OCI-M2 (cell line): ENCODE measurements around the gene ANKRD39.

ENCODE experiments used
- DNase-seq: peaks from one replicate; lab custom pipeline; 2025; ENCODE audit not compliant: unreplicated experiment; lab: John Stamatoyannopoulos, UW

The ANKRD39 gene

DNA sequence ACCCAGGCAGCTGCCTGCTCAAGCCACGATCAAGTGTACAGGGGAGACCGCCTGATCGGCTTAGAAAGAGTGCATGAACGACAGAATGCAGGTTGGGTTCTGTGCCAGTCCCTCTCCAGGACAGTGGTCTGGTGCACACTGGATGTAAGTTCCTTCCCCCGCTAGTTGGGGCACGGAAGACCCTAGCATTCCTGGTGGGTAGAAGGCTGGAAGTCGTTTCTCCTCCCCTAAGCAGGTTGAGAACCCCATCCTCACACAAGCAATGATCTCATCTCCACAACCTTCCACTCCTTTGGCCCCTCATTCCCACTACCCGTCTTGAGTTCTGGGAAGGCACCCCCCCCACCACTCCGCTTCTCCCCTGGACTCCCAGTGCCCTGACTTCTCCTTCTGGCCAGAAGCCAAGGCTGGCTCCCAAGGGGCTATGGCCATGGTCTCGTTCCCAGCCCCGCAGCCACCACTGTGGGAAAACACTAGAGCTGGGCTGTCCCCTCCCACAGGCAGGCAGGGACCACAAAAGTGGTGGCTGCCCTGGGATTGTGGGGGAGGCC, 1.4 kb upstream of the ANKRD39 start:
- DNase-seq: no peak

DNA sequence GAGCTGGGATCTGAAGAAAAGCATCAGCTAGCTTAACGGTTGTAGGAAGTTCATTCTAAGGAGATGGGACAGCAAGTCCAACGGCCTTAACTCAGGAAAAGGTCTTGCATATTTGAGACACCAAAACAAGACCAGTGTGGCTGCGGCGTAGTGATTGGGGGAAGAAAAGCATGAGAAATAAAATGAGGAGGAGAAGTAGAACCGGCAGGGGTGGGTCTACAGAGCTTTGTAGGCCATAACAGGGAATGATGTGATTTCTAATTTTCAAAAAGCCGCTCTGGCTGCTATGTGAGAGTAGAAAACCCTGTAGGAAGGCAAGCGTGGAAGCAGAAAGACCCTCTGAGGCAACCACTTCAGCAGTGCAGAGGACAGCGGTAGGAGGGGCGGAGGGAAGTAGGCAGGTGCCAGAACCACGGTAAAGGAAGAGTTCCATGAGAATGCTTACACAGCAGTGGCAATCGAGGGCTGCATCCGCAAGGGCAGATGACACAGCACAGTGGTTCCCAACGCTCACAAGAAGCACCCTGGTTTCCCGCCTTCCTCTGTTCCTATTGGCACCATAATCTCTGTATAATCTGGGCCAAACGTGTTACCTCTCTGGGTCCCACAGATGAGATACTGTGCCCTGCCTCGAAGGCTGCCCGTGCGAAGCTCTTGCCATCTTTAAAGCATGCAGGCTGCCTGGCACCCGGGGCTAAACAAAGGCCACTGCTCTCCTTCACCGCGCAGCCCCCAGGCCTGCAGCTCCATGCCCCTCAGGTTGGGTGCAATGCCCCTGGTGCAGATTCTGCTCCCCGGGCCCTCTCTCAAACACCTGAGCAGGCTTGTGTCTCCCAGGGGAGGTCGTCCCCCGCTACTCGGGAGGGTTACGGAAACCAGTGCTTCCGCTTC, 795 bp downstream of the ANKRD39 start:
- DNase-seq: no peak

DNA sequence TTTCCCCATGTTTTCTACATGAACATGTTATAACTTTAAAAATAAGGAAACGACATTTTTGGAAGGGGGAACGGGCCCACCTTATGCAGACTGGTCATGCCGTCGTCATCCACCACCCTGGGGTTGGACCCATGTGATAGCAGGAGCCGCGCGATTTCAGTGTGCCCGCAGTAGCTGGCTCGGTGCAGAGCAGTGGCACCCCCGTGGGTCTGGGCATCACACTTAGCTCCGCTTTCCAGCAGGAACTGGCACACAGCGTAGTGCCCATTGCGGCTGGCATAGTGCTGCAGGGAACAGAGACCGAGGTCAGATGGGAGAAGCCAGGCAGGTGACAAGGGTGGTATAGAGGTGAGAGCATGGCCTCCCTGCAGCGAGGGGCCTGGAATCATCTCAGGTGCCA, 4.5 kb downstream of the ANKRD39 start:
- DNase-seq: no peak

DNA sequence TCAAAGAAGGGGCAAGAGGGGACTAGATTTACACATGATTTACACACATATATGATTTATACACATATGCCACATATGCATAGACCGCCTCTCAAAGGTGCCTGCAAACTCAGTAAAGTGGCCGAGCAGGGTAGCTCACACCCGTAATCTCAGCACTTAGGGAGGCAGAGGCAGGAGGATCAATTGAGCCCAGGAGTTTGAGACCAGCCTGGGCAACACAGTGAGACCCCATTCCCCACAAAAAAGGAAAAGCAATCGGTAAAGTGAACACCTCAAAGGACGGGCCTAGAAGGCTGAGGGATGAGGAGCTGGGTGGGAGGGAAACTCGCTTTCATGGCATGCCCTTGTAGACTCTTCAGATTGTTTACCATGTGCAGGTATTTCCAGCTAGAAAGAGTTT, 5.1 kb downstream of the ANKRD39 start:
- no peak for DNase-seq

DNA sequence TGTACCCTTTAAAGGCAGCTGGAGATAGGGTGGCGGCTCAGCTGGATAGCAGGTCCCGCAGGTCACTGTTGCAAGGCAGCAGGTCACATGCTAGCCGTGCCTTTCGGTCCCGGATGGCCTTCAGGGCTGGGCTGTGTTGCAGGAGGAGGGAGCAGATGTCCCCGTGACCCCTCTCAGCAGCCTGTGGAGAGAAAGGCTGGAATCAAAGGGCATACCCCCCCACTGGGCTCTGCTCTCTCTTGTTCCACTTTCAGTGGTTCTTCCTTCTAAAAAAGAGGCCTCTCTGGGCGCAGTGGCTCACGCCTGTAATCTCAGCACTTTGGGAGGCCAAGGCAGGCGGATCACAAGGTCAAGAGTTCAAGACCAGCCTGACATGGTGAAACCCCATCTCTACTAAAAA, 9.6 kb downstream of the ANKRD39 start:
- no peak for DNase-seq

DNA sequence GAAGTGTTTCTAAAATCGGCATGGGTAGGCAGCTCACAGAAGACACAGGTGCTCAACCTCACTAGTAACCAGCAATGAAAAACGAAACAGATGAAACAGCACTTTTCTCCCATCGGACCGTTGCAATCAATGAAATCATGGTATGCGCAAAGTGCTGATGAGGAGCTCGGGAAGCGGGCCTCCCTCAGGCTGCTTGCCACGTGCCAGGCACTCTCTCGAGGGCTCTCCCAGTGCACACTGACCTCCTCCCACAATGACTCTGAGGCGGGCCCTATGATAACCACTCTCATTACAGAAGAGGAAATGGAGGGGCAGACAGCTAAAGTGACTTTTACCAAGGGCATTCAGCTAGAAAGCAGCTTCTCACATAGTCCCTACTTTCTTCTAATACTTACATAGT, 10.2 kb downstream of the ANKRD39 start:
- DNase-seq: no peak

DNA sequence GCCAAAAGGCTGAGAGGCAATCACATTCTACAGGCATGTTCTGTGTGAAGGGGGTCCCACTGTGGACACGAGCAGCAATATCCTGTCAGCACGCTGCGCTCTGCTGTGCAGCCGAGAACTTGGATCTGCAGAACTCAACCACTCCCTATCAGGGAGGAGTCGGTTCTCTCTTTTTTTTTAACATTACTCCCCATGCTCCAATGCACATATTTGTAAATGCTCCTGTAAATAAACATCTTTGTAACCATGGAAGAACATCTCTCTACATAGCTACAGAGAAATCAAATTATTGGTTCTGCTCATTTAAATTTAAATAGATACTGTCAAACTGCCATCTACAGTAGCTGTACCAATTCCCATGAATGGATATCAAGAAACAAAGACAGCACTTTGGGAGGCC, 11.0 kb downstream of the ANKRD39 start:
- no peak for DNase-seq

DNA sequence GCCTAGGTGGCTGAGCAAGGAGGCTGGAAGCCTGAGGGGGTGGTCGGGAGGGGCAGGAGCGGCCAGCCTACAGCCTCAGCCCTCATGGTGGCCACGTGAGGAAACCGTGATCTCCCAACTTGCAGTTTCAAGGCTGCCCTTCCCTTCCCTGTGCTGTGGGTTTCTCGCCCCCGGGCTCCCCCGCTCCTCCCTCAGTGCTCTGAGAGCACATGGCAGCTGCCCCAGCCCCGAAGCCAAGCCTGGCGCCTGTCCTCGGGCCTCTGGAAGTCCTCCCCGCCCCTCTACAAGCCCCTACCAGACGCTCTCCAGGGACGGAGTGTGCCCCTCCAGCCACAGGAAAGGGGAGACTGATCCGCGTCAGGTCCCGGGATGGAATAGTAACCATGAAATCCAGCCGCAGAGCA, 13.4 kb downstream of the ANKRD39 start:
- DNase-seq: no peak

DNA sequence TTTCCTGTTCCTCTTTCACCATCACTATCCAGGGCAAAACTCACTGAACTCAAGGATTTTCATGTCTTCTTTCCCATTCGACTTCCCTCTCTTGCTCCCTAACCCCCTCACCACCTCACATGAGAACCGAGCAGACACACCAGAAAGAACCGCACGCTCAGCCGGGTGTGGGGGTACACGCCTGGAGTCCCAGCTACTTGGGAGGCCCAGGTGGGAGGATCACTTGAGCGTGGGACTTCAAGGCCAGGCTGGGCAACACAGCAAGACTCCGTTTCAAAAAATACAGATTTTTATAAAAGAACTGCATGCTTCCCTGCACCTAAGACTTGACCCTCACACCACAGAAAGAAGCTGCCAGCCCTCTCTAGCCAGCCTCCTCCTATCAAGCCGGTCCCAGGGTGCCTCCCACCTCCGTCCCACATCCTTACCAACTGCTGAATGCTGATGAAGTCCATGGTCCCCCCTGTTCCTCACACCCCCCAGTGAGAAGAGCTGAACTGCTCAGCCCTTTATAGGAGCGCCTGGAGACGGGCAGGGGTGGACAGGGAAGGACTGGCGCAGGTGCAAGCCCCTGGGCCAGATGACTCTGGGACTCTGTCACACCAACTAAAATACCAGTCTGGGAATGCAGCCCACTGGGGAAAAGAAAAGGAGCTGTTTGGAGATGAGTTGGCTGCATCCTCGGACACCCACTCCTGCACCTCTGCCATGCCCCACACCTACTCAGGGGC, 14.1 kb downstream of the ANKRD39 start, which contains the start of gene ANKRD23:
Gene ANKRD23 (minus strand): TSS at position 484 of the 731 bp plus-strand sequence. CDS start 29 bp downstream, at position 455.
- no peak for DNase-seq

DNA sequence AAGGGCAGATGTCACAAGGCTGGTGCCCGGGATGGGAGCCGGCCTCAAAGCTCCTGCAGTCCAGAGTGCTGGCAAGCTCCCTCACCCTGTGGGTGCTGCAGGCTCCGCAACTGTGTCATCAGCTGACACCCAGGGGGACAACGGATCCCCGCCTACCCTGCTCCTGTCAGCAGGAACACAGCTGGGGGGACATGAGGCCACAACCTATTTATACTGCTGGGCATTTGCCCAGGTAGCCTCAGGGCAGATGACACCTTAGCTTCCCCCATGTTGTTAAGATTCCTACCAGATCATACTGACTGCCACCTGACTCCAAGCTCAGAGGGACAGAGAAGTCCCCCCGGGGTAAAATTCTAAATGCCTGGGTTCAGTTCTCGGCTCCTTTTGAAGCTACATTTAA, 15.2 kb downstream of the ANKRD39 start:
- DNase-seq: no peak

DNA sequence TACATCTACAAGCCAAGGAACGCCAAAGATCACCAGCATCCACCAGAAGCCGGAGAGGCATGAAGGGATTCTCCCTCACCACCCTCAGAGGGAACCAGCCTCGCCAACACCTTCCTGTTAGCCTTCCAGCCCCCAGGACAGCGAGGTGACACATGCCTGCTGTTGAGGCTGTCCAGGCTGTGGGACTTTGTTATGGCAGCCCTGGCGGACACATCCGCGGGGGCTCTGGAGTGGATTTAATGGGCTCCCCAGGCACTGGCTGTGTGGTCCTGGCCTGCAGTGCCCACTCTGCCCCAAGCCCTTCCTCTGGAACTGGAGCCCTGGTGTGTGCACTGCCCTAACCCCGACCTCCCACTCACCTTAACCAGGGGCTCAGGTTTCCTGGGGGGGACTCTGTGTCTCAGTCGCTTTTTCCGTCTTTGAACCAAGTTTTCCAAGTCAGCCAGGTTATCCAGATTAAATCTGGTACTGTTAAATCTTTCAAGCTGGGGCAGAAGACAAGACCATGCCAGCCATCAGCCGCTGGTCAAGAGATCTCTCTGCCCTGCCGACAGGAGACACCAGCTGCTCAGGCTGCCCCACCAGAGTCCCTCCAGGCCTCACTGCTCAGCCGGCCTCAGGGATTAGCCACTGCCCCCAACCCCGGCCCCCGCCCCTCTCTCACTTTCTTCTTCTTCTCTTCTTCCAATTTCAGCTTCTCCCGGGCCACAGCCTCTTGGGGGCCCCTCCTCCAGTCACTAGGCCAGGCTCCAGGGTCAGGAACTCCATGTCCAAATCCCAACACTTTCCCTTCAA, 15.9 kb downstream of the ANKRD39 start:
- no peak for DNase-seq

DNA sequence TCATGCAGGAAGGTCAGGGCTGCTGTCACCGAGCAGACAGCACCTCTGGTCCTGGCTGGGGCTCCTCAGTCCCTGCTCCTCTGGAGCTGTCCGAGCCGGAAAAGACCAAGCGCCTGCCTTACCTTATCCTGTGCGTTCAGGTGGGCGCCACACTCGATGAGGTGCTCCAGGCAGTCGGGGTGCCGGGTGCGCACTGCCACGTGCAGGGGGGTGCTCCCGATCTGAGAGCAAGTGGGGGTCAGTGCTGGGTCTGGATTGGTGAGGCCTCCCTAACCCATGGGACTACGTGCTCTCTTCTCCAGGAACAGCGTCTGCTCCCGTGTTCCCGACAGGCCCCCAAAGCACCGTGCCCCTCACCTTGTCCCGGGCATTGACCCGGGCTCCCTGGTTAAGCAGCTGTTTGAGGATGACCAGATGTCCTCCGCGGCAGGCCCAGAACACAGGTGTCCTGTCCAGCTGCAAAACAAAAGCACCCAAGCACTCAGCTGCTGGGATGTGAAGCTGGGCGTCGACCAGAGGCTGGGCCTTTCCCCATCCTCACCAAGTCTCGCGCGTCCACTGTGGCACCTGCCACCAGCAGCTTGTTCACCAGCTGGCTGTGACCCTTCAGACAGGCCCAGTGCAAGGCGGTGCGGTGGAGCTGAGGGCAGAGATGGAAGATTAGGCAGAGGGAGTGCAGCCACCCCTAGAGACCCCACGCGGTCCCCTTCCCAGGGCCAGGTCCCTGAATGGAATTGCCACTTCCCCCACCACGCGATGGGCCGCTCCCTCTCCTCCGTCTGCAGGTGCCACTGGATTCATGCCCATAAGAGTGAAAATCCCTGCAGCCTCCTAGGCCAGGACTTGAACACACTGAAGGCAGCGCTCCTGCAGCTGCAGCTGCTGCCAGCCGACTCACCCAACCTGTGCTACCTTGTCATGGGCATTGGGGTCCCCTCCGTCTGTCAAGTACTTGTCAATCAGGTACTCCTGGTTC, 17.7 kb downstream of the ANKRD39 start:
- no peak for DNase-seq

DNA sequence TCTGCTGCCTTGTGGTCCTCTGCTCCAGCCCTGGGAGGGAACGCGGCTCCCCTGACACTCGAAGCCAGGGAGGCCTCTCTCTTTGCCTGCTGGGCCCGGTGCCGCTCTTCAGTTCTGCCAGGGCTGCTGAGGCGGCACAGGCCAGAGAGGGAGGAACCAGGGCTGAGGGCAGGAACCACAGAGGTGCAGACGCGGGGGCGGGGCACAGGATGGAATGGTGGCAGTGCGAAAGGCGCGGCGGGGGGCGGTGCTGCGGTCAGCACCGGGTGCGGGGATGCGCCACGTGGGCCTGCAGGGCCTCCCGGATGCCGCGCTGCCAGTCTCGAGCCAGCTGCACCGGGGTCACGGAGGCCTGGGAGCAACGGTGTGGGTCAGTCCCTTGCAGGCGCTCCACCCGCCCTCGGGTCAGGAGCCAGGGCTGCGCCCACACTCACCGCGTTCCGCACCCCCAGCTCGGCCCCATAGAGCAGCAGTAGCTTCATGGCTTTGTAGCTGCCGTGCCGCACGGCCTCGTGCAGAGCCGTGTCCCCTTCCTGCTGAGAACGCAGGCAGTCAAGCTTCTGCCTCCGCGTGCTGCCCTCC, 18.4 kb downstream of the ANKRD39 start:
- no peak for DNase-seq

DNA sequence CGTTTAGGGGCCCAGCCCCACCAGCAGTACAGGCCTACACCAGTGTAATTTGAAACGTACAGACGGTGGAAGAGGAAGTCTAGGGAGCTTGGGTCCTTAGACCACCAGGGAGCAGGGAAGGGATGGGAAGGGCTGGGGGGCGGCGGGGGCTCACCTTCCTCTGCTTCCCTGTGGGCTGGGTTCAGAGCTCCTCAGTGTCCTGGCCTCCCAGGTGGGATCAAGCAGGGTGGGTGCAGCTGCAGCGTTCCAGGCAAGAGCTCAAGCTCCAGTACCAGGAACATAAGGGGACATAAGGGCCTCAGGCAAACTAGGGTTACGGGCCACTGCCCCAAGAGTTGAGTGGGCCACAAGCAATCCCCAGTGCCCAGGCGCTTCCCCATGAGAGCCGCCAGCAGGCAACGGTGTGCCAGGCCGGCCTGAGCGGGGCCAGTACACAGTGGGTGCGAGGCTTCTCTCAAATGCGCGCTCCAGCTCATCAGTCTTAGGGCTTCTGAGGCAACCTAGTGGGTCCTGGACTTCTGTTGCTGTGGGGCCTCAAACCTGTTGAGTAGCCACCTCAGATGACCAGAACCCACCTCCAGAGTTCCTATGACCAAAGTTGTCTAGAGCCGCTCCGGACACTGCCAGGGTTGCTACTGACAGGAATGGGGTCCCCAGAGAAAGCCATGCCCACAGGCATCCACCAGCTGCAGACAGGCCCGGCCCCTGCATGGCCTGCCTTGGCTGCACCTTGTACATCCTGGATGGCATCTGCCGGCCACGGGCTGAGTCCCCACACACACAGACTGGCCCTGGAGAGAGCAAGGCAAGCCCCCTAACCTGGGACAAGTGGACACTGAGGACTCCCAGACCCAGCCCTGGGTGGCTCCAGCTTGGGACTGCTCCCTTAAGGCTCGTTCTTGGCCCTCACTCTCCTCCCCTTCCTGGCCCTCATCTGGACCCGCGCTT, 19.2 kb downstream of the ANKRD39 start:
- no peak for DNase-seq

DNA sequence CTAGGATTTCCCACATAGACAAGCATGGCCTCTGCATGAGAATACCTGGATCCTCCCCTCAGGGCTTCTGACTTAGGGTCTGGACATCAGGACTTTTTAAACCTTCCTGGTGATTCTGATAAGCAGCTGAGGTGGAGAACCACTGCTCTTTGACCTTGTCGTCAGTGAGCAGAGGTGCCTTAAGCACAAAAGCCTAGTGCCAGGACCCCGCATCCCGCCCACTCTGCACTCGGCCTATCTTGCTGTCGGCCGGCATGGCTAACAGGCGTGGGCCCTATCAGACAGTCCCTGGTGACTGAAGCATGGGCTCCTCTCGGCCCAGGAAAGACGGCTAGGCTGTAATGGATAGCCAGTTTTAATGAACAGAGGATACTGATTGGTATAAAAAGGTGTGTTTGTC, 20.2 kb downstream of the ANKRD39 start:
- DNase-seq: no peak

DNA sequence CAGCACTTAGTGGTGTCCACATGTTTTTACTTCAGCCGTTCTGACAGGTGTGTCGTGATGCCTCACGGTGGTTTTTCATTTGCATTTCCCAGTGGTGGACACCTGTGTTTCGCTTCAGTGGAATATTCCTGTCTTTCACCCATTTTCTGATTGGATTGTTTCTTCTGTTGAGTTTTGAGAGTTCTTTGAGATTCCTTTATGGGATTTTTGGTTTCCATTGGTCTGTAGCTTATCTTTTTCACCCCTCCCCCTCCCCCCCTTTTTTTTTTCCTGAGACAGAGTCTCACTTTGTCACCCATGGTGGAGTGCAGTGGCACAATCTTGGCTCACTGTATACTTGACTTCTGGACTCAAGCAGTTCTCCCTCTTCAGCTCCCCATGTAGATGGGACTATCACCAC, 22.0 kb downstream of the ANKRD39 start:
- DNase-seq: no peak

DNA sequence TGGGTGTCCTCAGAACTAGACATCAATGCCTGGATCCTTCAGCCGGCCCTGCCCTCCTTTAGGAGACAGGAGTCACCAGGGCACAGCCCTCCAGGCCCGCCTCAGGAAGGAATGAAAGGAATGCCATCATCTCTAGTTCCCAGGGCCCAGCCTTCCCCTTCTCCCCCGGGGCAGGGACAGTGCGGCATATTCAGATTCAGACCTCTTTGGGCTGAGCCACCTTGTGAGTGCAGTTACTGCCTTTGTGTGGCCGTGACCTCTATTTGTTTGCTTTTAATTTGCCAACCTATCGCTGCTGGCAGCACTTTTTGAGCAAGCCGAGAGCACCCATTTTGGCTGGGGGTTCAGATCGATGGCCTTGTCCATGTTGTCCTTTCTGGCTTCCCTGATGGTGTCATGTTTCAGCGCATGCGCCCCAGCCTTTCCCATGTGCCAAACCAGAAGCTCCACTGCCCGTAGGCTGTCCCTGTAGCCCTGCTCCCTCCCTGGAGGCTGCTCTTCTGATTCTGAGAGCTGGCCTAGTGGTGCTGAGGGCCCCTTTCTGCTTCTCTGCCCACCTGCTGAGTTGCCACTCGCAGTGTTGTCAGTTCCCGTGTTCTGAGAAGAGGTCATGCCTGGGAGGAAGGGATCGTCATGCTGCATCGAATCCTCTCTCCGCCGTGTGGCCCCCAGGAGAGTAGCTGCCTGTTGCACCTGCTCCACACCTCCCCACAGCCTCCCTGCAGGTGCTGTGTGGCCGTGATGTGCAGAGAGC, 24.9 kb downstream of the ANKRD39 start:
- no peak for DNase-seq

DNA sequence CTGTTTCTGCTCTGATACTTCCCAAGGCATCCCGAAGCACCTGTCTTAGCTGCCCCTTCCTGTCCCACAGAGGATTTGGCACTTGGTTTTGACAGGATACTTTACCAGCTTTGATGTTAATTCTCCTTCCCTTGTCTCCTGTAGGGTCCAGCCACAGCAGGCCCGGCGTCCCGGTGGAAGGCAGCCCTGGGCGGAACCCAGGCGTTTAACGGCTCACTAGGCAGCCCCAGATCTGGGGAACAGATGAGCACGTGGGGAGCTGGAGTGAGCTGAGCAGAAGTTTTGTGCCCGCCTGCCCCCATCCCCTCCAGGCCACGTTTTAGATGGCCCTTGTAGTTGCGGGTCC, 25.4 kb downstream of the ANKRD39 start:
- no peak for DNase-seq
